ENCODE measurements around the gene ZBTB1. TPM values are rescaled to one million over a fixed set of nuclear protein-coding genes. Genes with fewer than 3 reads are reported as not detected.

ZBTB1 gene
- total RNA-seq, 6 experiments from 2014 or later: 10.6 to 16.8 (median 14.9) TPM

DNA sequence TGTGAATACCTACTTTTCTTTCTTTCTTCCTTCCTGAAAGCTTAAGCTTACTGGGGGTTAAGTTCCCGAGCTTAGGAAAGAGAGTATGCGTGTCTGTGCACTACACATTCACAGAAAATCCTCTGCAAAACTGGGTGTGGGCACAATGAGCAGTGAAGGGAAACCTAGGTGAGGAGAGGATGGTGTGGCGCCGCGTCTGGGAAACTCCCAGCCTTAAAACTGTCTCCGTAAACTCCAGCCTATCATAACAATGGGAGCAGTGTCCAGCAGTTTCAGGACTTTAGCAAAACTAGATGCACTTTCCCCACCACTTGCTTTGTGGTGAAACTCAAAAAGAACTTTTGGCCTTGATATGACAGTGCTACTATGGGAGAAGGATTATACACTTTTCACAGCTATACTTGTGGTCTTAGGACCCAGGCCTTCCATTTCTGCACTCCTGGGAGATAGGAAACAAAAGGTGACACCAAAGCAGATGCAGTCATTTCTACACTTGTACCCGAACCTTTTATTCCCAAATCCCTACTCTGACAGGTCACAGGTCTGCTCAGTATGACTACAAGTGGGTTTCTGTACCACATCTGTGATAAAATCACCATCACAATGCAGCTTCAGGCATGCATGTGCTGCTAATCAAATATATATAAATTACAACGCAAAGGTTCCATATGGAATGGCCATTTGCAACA lies 28.8 kb upstream of the ZBTB1 start:
- Histone ChIP-seq H3K27ac (no peak overlapping the region), H3K4me3 (no peak overlapping the region), H3K27me3 (no peaks in the 10 kb centered on the region), H3K36me3 (no peaks in the 10 kb centered on the region), H3K4me1 (no peaks in the 10 kb centered on the region), H3K9me3 (no peaks in the 10 kb centered on the region)
- intact Hi-C loops (cut with DNase I): no loop called here
- 90% methylated on average over 7 of the region's 8 CpGs for WGBS (ENCODE audit: insufficient coverage, low coverage, low lambda C conversion rate, missing lambda C conversion rate)
- TF ChIP-seq POLR2A (IDR thresholded peaks at IDR 0.05): no peak
- TF ChIP-seq, protein P1, sequence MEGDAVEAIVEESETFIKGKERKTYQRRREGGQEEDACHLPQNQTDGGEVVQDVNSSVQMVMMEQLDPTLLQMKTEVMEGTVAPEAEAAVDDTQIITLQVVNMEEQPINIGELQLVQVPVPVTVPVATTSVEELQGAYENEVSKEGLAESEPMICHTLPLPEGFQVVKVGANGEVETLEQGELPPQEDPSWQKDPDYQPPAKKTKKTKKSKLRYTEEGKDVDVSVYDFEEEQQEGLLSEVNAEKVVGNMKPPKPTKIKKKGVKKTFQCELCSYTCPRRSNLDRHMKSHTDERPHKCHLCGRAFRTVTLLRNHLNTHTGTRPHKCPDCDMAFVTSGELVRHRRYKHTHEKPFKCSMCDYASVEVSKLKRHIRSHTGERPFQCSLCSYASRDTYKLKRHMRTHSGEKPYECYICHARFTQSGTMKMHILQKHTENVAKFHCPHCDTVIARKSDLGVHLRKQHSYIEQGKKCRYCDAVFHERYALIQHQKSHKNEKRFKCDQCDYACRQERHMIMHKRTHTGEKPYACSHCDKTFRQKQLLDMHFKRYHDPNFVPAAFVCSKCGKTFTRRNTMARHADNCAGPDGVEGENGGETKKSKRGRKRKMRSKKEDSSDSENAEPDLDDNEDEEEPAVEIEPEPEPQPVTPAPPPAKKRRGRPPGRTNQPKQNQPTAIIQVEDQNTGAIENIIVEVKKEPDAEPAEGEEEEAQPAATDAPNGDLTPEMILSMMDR (IDR thresholded peaks at IDR 0.05): no peak
- DNase-seq (no peak), ATAC-seq (no peak)

DNA sequence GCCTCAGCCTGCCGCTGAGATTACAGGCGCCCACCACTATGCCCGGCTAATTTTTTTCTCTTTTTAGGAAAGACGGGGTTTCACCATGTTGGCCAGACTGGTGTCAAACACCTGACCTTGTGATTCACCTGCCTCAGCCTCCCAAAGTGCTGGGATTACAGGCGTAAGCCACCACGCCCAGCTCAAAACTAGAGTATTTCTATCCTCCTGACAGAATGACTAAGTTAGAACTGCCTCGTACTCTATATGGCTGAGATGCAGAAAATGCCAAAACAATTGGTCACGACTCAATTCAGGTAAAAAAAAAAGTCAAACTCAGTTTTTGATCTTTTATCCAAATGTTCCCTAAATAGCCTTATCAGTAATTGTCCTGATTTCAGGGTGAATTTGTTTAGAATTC lies 28.1 kb upstream of the ZBTB1 start:
- Histone ChIP-seq H3K36me3 (peaks cover 0 to under 1% (median 0%) of the 10 kb centered on the region in 4 donors), H3K9me3 (no peaks in the 10 kb centered on the region), H3K27me3 (no peaks in the 10 kb centered on the region), H3K27ac (no peak overlapping the region), H3K4me1 (no peaks in the 10 kb centered on the region), H3K4me3 (no peak overlapping the region)
- TF ChIP-seq POLR2A (IDR thresholded peaks at IDR 0.05): no peak
- TF ChIP-seq, protein P1 (IDR thresholded peaks at IDR 0.05): no peak
- WGBS (ENCODE audit: insufficient coverage, low coverage, low lambda C conversion rate, missing lambda C conversion rate): 95% methylated on average over 8 of the region's 8 CpGs
- no peak for ATAC-seq
- intact Hi-C loops (cut with DNase I): no loop called here
- no peak for DNase-seq

DNA sequence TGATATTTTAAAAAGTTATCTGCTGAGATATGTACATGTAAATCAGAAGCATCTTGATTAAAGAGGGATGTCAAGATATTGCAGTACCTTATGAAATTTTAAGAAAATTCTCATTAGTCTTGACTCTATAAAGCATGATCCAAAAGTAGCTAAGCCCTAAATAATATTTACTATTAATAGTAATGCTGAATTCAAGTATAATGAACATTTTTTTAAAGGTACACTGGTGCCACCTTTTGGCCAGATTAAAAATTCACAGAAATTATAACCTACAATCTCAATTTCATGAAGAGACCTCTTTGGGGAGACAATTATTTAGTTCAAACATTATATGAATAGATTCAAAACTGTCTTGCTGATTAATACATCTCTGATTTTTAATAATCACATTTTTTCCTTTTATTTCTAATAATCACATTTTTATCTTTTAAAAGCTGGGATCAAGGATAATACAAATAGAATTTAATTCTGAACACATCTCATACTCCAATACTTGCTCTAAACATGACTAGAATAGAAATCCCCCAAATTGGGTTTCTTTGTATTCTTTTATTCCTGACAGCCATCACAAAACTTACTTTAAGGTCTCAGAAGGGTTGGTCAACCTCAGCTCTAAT lies 25.8 kb upstream of the ZBTB1 start:
- Histone ChIP-seq H3K27me3 (no peaks in the 10 kb centered on the region), H3K36me3 (peaks cover 0 to 3% (median 0%) of the 10 kb centered on the region in 4 donors), H3K27ac (no peak overlapping the region), H3K9me3 (no peaks in the 10 kb centered on the region), H3K4me3 (no peak overlapping the region), H3K4me1 (no peaks in the 10 kb centered on the region)
- intact Hi-C loops (cut with DNase I): no loop called here
- TF ChIP-seq, protein P1 (IDR thresholded peaks at IDR 0.05): peak; percentile 45 to 56 (median 48)
- no peak for TF ChIP-seq POLR2A (IDR thresholded peaks at IDR 0.05)
- ATAC-seq (peak in 3 of 4 donors; percentile 39 to 65 (median 53)), DNase-seq (no peak)

DNA sequence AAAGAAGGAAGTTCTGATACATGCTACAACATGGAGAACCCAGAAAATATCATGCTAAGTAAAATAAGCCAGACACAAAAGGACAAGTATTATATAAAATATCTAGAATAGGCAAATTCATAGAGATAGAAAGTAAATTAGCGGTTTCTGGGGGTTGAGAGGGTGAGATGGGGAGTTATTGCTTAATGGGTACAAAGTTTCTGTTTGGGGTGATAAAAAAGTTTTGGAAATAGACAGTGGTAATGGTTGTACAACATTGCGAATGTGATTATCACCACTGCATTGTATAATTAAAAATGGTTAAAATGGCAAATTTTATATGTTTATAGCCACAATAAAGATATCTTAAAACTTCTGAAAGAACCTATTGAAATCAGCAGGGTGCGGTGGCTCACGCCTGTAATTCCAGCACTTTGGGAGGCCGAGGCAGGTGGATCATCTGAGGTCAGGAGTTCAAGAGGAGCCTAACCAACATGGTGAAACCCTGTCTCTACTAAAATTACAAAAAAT lies 15.9 kb upstream of the ZBTB1 start:
- Histone ChIP-seq H3K27ac (no peak overlapping the region), H3K9me3 (no peaks in the 10 kb centered on the region), H3K27me3 (no peaks in the 10 kb centered on the region), H3K4me1 (peaks cover 0 to 7% (median 2%) of the 10 kb centered on the region in 4 donors), H3K4me3 (no peak overlapping the region), H3K36me3 (peaks cover 0 to 27% (median 8%) of the 10 kb centered on the region in 4 donors)
- TF ChIP-seq POLR2A (IDR thresholded peaks at IDR 0.05): no peak
- TF ChIP-seq, protein P1 (IDR thresholded peaks at IDR 0.05): no peak
- ATAC-seq: peak in 2 of 4 donors; percentile 42 to 43
- intact Hi-C loops (cut with DNase I): no loop called here
- DNase-seq: no peak
- WGBS (ENCODE audit: insufficient coverage, low coverage, low lambda C conversion rate, missing lambda C conversion rate): 78% methylated on average over 5 of the region's 5 CpGs
